ENCODE results near the gene COA7.
"Not testable (repeated sequence)": the region's sequence is repeated elsewhere in the genome, so short reads cannot be mapped to it uniquely, and the experiment has no call there.

COA7 gene

DNA sequence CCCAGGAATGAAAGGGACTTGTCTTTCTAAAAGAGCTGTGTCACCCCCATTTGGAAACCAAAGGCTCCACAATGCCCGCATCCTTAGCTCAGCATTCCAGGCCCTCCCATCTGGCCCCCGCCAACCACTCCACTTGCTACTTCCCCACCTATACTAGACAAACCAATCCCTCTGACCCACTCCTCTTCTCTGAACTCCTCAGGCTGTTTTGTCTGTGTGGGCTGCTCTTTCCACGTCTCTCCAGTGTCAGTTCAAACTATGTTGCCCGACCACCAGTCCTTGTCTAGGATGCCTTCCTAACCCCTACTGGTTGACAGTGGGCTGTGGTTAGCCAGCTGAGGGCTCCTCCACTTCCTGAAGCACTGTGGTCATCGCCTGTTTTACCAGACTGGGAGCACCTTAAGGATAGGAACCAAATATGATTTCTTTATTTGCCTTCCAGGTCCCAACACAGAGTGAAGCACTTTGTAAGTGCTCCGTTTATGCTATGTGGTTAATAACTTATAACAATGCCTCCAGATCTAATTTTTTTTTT is 8.1 kb upstream of the COA7 start:
- no peak for DNase-seq

DNA sequence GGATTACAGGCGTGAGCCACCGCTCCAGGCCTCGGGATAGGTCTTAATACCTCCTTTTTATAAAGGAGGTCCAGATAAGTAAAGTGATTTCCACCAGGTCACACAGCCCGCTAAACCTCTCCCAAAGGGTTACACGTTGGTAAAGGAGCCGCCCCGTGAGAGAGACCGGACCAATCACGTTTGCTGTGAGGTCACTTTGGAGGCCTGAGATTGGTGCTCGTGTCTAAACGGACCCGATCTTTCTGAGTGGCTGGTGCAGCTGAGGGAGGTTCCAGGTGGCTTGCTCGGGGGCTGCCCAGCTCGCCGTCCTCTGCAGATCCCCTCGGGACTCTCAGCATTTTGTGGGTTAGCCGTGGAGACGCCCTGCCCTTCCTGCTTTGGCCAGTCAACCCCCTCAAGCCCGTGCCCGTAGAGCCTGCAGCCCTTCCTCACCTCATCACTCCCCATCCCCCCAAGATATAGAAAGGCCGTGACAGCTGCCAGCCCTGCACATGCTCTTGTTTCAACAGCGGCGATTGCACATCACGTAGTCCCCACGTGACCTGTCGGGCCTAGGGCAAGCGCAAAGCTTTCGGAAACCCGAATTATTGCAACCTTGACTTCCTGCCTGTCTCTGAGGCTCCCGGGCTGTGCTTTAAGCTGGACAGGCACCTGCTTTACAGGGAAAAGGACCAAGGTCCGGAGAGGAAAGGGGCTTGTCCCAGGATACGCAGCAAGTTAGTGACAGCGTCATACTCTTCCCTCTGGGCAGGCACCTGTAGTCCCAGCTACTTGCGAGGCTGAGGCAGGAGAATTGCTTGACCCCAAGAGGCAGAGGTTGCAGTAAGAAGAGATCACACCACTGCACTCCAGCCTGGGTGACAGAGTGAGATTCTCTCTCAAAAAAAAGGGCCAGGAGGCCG is 5.0 kb upstream of the COA7 start:
- peak; percentile 81 for DNase-seq

DNA sequence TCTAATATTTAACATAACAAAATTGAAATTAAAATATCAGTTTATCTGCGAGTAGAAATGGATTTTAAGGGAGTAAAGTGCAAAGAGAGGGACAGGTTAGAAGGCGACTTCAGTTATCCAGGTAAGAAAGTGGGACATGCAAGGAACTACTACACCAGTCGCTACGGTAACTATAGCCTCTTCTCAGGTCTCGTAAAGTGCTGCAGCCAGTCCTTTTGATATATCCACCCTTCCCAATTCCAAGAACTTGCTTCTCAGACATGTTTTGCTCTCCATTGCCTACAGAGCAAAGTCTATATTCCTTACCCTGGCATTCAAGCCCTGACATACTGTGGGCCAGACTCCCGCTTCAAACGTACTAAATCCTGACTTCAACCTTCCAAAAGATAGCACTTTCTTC is 2.5 kb downstream of the COA7 start:
- no peak for DNase-seq

DNA sequence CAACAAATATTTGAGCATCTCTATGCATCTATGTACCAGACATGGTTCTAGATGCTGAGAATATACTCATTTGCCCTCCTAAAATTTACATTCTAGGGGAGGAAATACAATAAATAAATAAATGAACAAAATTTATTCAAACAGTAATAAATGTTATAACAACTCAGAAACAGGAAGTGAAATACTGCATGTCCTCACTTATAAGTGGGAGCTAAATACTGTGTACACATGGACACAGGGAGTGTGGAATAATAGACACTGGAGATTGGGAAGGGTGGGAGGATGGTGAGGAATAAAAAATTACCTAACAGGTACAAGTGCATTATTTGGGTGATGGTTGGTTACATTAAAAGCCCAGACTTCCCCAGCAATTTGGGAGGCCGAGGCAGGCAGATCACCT is 4.3 kb downstream of the COA7 start:
- DNase-seq: no peak

GRCh38 chr1:52693351-52693750 is 4.8 kb downstream of the COA7 start:
- not testable (repeated sequence) for DNase-seq

DNA sequence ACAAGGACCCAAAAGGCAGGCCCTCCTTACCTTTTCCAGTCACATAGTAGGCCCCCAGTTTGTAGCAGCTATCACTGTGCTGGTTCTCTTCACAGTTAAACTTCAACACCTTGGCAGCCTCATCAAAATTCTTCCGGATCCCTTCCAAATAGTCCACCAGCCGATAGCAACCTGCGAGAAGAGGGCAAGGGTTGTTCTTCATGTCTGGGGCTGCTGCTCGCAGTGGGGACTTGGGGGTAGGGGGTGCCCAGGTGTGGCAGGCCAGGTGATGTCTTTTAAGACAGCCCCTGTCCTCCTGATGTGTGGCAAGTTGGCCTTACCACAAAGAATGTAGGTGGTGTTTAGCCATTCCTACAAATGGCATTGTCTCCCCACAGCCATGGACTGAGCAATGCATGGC is 5.5 kb downstream of the COA7 start:
- no peak for DNase-seq

DNA sequence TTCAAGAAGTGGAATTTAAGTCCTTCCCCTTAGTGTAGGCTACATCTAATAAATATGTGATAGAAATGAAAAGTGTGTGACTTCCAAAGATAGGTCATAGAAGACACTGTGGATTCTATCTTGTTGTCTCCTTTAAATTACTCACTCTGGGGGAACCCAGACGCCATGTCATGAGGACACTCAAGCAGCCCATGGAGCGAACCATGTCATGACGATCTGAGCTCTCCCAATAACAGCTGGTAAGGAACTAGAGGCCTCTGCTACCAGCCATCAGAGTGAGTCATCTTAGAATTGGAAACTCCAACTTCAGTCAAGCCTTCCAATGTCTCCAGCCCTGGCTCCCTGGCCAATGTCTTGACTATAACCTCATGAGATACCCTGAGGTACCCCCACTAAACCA is 6.3 kb downstream of the COA7 start:
- no peak for DNase-seq

- DNase-seq: no peak
Measured at GRCh38 chr1:52686830-52687229, 11.3 kb downstream of the COA7 start.

DNA sequence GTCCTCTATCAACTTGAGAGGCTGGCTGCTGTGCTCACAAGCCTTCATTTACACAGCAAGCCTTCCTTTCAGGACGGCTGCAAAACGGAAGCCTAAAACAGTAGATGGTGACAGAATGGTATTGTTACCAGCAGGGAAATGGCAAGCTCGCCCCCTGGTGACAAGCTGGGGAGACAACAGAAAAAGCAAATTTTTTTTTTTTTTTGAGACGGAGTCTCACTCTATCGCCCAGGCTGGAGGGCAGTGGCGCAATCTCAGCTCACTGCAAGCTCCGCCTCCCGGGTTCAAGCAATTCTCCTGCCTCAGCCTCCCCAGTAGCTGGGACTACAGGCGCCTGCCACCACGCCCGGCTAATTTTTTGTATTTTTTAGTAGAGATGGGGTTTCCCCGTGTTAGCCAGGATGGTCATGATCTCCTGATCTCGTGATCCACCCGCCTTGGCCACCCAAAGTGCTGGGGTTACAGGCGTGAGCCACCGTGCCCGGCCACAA is 11.8 kb downstream of the COA7 start:
- peak; percentile 63 for DNase-seq

DNA sequence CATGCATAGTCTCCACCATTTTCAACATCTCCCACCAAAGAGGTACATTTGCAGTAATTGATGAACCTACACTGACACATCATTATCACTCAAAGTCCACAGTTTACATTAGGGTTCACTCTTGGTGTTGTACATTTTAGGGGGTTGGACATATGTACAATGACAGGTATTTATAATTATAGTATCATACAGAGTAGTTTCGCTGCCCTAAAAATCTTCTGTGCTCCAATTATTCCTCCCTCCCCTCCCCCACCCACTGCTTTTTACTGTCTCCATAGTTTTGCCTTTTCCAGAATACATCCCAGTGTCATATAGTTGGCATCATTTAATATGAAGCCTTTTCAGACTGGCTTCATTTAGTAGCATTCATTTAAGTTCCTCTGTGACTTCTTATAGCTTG is 13.6 kb downstream of the COA7 start:
- DNase-seq: no peak

DNA sequence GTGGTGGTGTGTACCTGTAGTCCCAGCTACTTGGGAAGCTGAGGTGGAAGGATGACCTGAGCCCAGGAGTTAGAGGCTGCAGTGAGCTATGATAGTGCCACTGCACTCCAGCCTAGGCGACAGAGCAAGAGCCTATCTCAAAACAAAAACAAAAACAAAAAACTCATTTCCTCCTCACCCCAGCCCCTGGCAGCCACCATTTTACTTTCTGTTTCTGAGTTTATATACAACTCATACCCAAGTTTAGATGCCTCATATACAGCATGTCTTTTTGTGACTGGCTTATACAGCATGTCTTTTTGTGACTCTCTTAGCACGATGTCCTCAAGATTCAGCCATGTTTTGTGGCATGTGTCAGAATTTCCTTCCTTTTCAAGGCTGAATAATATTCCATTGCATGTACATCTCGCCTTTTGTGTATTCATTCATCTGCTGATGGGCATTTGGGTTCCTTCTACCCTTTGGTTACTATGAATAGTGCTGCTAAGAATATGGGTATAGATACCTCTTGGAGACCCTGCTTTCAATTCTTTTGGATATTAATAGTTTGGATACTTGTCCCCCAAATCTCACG is 14.7 kb downstream of the COA7 start:
- DNase-seq: no peak

- DNase-seq: no peak
Measured at GRCh38 chr1:52681136-52681535, 17.0 kb downstream of the COA7 start.

GRCh38 chr1:52680353-52680752 is 17.8 kb downstream of the COA7 start:
- DNase-seq: no peak

GRCh38 chr1:52679498-52679897 is 18.6 kb downstream of the COA7 start:
- DNase-seq: no peak

- no peak for DNase-seq
Measured at GRCh38 chr1:52679048-52679447, 19.1 kb downstream of the COA7 start.

DNA sequence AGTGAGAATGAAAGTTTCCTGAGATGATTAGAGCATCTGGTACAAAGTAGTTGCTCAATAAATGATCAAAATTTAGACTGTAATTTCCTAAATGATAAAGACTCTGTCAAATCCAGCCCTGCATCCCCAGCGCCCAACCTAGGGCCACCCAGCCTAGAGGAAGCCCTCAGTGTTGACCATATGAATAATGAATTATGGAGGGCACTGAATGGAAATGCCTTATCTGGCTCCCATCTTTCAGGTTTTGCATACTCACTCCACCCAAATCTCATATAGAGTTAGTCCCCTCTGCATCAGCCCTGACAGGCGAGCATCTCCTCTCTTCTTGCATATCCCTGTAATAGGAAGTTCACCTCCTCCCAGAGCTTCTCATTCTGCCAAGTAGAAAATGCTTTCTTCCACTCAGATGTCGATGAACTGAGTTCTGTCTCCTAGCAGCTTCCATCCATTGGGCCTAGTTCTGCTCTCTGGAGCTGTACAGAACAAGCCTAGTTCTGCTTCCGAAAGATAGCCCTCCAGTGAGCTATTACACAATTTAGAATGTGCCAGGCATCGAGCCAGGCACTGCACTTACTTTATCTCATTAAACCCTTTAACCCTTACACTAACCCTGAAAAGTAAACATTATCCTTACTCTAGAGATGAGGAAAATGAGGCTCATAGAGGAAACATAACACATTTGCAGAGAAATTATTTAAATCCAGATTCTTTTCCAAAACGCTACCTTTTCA is 20.9 kb downstream of the COA7 start:
- DNase-seq: no peak

GRCh38 chr1:52676249-52676903 is 21.8 kb downstream of the COA7 start:
- no peak for DNase-seq

DNA sequence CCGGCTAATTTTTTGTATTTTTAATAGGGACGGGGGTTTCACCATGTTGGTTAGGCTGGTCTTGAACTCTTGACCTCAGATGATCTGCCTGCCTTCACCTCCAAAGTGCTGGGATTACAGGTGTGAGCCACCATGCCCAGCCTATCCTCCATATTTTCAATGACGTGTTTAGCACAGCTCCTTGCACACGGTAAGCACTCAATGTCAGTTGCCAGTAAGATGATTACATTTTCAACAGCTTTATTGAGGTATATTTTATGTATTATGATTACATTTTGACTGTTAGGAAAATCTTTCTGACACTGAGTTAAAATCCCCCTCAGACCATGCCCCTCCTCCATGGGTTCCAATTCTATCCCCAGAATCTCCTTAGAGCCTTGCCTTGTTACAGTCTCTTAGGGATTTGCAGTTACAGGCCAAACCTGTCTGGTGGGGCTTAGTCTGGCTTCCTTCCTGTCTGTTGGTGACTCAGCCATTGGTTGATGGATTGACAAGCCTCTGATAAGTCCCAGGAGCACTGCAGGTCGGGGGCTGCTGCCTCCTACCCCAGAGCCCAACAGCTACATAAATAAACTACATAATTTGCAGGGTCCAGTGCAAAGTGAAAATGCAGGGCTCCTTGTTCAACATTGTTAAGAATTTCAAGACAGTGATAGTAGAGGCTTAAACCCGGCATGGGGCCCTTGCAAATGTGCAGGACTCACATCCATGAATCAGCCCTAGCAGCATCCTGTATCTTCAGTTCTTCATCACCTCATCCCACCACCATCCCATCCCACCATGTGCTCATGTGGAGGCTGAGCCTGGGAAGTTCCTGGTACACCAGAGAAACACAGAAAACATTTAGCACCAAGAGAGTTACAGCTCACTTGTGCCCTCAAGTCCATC is 23.4 kb downstream of the COA7 start:
- peak; percentile 71 for DNase-seq

- no peak for DNase-seq
Measured at GRCh38 chr1:52673513-52673912, 24.6 kb downstream of the COA7 start.

DNA sequence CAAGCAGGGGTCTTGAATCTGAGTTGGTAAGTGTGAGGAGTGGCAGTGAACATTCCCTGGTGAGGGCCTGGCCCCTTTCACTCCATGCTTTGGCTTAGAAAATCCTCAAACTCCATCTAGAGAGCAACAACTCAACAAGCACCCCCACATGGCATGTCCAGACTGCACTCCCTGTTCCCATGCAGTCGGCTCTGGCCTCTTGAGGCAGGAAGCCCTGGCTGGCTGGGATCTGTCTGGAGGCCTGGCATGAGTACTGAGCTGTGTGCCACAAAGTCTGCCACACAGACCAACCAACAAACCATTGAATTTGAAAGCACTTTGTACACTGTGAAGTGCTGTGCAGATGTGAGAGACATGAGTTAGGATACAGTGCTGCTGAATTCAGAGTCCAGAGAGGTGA is 25.2 kb downstream of the COA7 start:
- DNase-seq: no peak

- DNase-seq: peak; percentile 32
Measured at GRCh38 chr1:52670604-52671003, 27.5 kb downstream of the COA7 start.

- DNase-seq: peak; percentile 82
Measured at GRCh38 chr1:52669696-52670095, 28.5 kb downstream of the COA7 start.

Data from fibroblast of skin of abdomen (primary cell).